ENCODE results near the gene KIAA0753.
"Not testable (repeated sequence)": the region's sequence is repeated elsewhere in the genome, so short reads cannot be mapped to it uniquely, and the experiment has no call there.

The KIAA0753 gene

GRCh38 chr17:6589266-6589946 is 51.1 kb downstream of the KIAA0753 start:
- H3K9me3 Mint-ChIP-seq = peaks cover 29% of the 10 kb centered on the region
- H3K27ac Mint-ChIP-seq = no peak overlapping the region
- H3K27me3 Mint-ChIP-seq = no peaks in the 10 kb centered on the region
- intact Hi-C loops (cut with micrococcal nuclease) = no loop called here
- H3K4me1 Mint-ChIP-seq (ENCODE audit: low read depth) = peaks cover 29% of the 10 kb centered on the region
- H3K36me3 Mint-ChIP-seq (ENCODE audit: low read depth) = peaks cover 97% of the 10 kb centered on the region
- no peak overlapping the region for H3K4me3 Mint-ChIP-seq

- peak overlapping the region; percentile 29 for H3K27ac Mint-ChIP-seq
- peaks cover 97% of the 10 kb centered on the region for H3K36me3 Mint-ChIP-seq (ENCODE audit: low read depth)
- intact Hi-C loops (cut with micrococcal nuclease) = no loop called here
- H3K27me3 Mint-ChIP-seq = no peaks in the 10 kb centered on the region
- H3K9me3 Mint-ChIP-seq = peaks cover 33% of the 10 kb centered on the region
- no peak overlapping the region for H3K4me3 Mint-ChIP-seq
- H3K4me1 Mint-ChIP-seq (ENCODE audit: low read depth) = peaks cover 29% of the 10 kb centered on the region
These were observed 52.3 kb downstream of the KIAA0753 start for GRCh38 chr17:6588165-6588564.

GRCh38 chr17:6587310-6587709 is 53.2 kb downstream of the KIAA0753 start:
- Mint-ChIP-seq H3K4me3 (no peak overlapping the region), H3K27me3 (no peaks in the 10 kb centered on the region), H3K4me1 (ENCODE audit: low read depth) (peaks cover 29% of the 10 kb centered on the region), H3K27ac (no peak overlapping the region), H3K9me3 (peaks cover 33% of the 10 kb centered on the region), H3K36me3 (ENCODE audit: low read depth) (peaks cover 97% of the 10 kb centered on the region)
- intact Hi-C loops (cut with micrococcal nuclease) = no loop called here

- Mint-ChIP-seq H3K27ac (no peak overlapping the region), H3K36me3 (ENCODE audit: low read depth) (peaks cover 81% of the 10 kb centered on the region), H3K4me3 (no peak overlapping the region), H3K9me3 (peaks cover 32% of the 10 kb centered on the region), H3K4me1 (ENCODE audit: low read depth) (peaks cover 7% of the 10 kb centered on the region), H3K27me3 (no peaks in the 10 kb centered on the region)
- intact Hi-C loops (cut with micrococcal nuclease) = no loop called here
These were observed 57.1 kb downstream of the KIAA0753 start for GRCh38 chr17:6583411-6583810.

GRCh38 chr17:6580625-6581024 is 59.9 kb downstream of the KIAA0753 start:
- H3K27me3 Mint-ChIP-seq = no peaks in the 10 kb centered on the region
- H3K9me3 Mint-ChIP-seq = peaks cover 27% of the 10 kb centered on the region
- no peak overlapping the region for H3K27ac Mint-ChIP-seq
- H3K36me3 Mint-ChIP-seq (ENCODE audit: low read depth) = peaks cover 69% of the 10 kb centered on the region
- intact Hi-C loops (cut with micrococcal nuclease) = no loop called here
- no peak overlapping the region for H3K4me3 Mint-ChIP-seq
- peaks cover 23% of the 10 kb centered on the region for H3K4me1 Mint-ChIP-seq (ENCODE audit: low read depth)

- peaks cover 11% of the 10 kb centered on the region for H3K9me3 Mint-ChIP-seq
- H3K36me3 Mint-ChIP-seq (ENCODE audit: low read depth) = peaks cover 48% of the 10 kb centered on the region
- H3K4me3 Mint-ChIP-seq = no peak overlapping the region
- intact Hi-C loops (cut with micrococcal nuclease) = no loop called here
- peaks cover 42% of the 10 kb centered on the region for H3K4me1 Mint-ChIP-seq (ENCODE audit: low read depth)
- H3K27ac Mint-ChIP-seq = no peak overlapping the region
- no peaks in the 10 kb centered on the region for H3K27me3 Mint-ChIP-seq
These were observed 62.0 kb downstream of the KIAA0753 start for GRCh38 chr17:6578491-6578890.

- Mint-ChIP-seq H3K27me3 (no peaks in the 10 kb centered on the region), H3K36me3 (ENCODE audit: low read depth) (peaks cover 44% of the 10 kb centered on the region), H3K27ac (no peak overlapping the region), H3K4me1 (ENCODE audit: low read depth) (peaks cover 49% of the 10 kb centered on the region), H3K4me3 (no peak overlapping the region), H3K9me3 (peaks cover 11% of the 10 kb centered on the region)
- intact Hi-C loops (cut with micrococcal nuclease) = no loop called here
These were observed 62.7 kb downstream of the KIAA0753 start for GRCh38 chr17:6577686-6578263.

- Mint-ChIP-seq H3K27ac (peak overlapping the region; percentile 75), H3K4me3 (no peak overlapping the region)
These were observed 64.3 kb downstream of the KIAA0753 start for GRCh38 chr17:6576038-6576785.

GRCh38 chr17:6575596-6575988 is 64.9 kb downstream of the KIAA0753 start:
- peaks cover 11% of the 10 kb centered on the region for H3K9me3 Mint-ChIP-seq
- peak overlapping the region; percentile 75 for H3K27ac Mint-ChIP-seq
- H3K4me1 Mint-ChIP-seq (ENCODE audit: low read depth) = peaks cover 51% of the 10 kb centered on the region
- H3K27me3 Mint-ChIP-seq = peaks cover 4% of the 10 kb centered on the region
- peaks cover 36% of the 10 kb centered on the region for H3K36me3 Mint-ChIP-seq (ENCODE audit: low read depth)
- peak overlapping the region; percentile 49 for H3K4me3 Mint-ChIP-seq
- intact Hi-C loops (cut with micrococcal nuclease) = no loop called here

More at GRCh38 chr17:6576038-6576785, 64.3 kb downstream of the KIAA0753 start:
- peaks cover 3% of the 10 kb centered on the region for H3K27me3 Mint-ChIP-seq
- H3K9me3 Mint-ChIP-seq = peaks cover 11% of the 10 kb centered on the region
- intact Hi-C loops (cut with micrococcal nuclease) = no loop called here
- peaks cover 36% of the 10 kb centered on the region for H3K36me3 Mint-ChIP-seq (ENCODE audit: low read depth)
- peaks cover 51% of the 10 kb centered on the region for H3K4me1 Mint-ChIP-seq (ENCODE audit: low read depth)

GRCh38 chr17:6574687-6575595 is 65.6 kb downstream of the KIAA0753 start:
- Mint-ChIP-seq H3K9me3 (peaks cover 11% of the 10 kb centered on the region), H3K4me1 (ENCODE audit: low read depth) (peaks cover 55% of the 10 kb centered on the region), H3K27me3 (peaks cover 5% of the 10 kb centered on the region), H3K4me3 (peak overlapping the region; percentile 49), H3K36me3 (ENCODE audit: low read depth) (peaks cover 36% of the 10 kb centered on the region), H3K27ac (peak overlapping the region; percentile 75)
- intact Hi-C loops (cut with micrococcal nuclease) = no loop called here

GRCh38 chr17:6573982-6574686 is 66.4 kb downstream of the KIAA0753 start:
- intact Hi-C loops (cut with micrococcal nuclease) = no loop called here
- Mint-ChIP-seq H3K9me3 (peaks cover 11% of the 10 kb centered on the region), H3K27me3 (peaks cover 11% of the 10 kb centered on the region), H3K36me3 (ENCODE audit: low read depth) (peaks cover 29% of the 10 kb centered on the region), H3K27ac (no peak overlapping the region), H3K4me1 (ENCODE audit: low read depth) (peaks cover 62% of the 10 kb centered on the region), H3K4me3 (no peak overlapping the region)

GRCh38 chr17:6573495-6573894 is 67.0 kb downstream of the KIAA0753 start:
- peaks cover 11% of the 10 kb centered on the region for H3K9me3 Mint-ChIP-seq
- H3K27ac Mint-ChIP-seq; intact Hi-C loops (cut with micrococcal nuclease); H3K4me3 Mint-ChIP-seq: not testable (repeated sequence)
- H3K27me3 Mint-ChIP-seq = peaks cover 15% of the 10 kb centered on the region
- peaks cover 63% of the 10 kb centered on the region for H3K4me1 Mint-ChIP-seq (ENCODE audit: low read depth)
- peaks cover 22% of the 10 kb centered on the region for H3K36me3 Mint-ChIP-seq (ENCODE audit: low read depth)

- Mint-ChIP-seq H3K27me3 (peaks cover 20% of the 10 kb centered on the region), H3K27ac (no peak overlapping the region), H3K4me1 (ENCODE audit: low read depth) (peaks cover 69% of the 10 kb centered on the region), H3K4me3 (no peak overlapping the region), H3K36me3 (ENCODE audit: low read depth) (peaks cover 22% of the 10 kb centered on the region), H3K9me3 (peaks cover 11% of the 10 kb centered on the region)
- intact Hi-C loops (cut with micrococcal nuclease) = no loop called here
These were observed 67.5 kb downstream of the KIAA0753 start for GRCh38 chr17:6572972-6573370.
